Endothelial cell of umbilical vein (primary cell): ENCODE data around the gene TLR5. TPM values are rescaled to one million over a fixed set of nuclear protein-coding genes. Genes with fewer than 3 reads are reported as not detected.

Experiments
- BruUV-seq: library from RNA; stranded (reverse); fragments of 400-500 nt; replicated peaks from 2 replicates; lab custom pipeline; 2021; lab: Mats Ljungman, UMichigan
- CTCF ChIA-PET: fragments of 300-600, 350-600 bp; sonication (Branson Sonifier 250); formaldehyde crosslinking; loops from one replicate; lab custom pipeline; 2021; ENCODE audit warnings: antibody characterized with exemption, inconsistent platforms; lab: Charles Lee
- POLR2A ChIA-PET: fragments of 300-600, 350-600 bp; sonication (Branson Sonifier 250); formaldehyde crosslinking; loops from one replicate; lab custom pipeline; 2021; ENCODE audit warnings: antibody characterized with exemption, inconsistent platforms; lab: Charles Lee
- DNase-seq: peaks from one replicate; pipeline ENCODE4 v3.0.0-alpha.2; 2011; ENCODE audit warnings: low read depth, low spot score
- FAIRE-seq: peaks from 2 replicates; lab custom pipeline; 2011; peaks lifted over from hg19 to GRCh38; lab: Jason Lieb, UNC
- H2AFZ ChIP-seq: 2 replicates; pipeline ENCODE4 v1.6.0; 2012; ENCODE audit warnings: low read depth, low read length, control low read depth, inconsistent platforms
- H3K27ac ChIP-seq: 2 replicates; pipeline ENCODE4 v1.5.1; 2011; ENCODE audit warnings: low read depth, mild to moderate bottlenecking, control low read depth, low read length, moderate library complexity; ENCODE audit not compliant: insufficient read depth
- H3K27me3 ChIP-seq, 2 experiments: 2 replicates each; pipeline versions ENCODE4 v1.6.0 to v1.6.1; 2011; ENCODE audit warnings: low read length in 2 of 2, mixed read lengths in 1 of 2; ENCODE audit not compliant: control insufficient read depth in 2 of 2, insufficient read depth in 2 of 2
- H3K36me3 ChIP-seq, 2 experiments: 2 replicates in 1 of 2; 3 replicates in 1 of 2; pipeline ENCODE4 v1.5.1; 2011; ENCODE audit warnings: low read length in 2 of 2, mild to moderate bottlenecking in 1 of 2, moderate library complexity in 1 of 2; ENCODE audit not compliant: control insufficient read depth in 2 of 2, insufficient read depth in 2 of 2; ENCODE audit errors: extremely low read depth in 1 of 2
- H3K4me1 ChIP-seq: 3 replicates; pipeline ENCODE4 v1.5.1; 2011; ENCODE audit warnings: mild to moderate bottlenecking, low read length; ENCODE audit not compliant: control insufficient read depth, insufficient read depth; ENCODE audit errors: extremely low read depth
- H3K4me2 ChIP-seq: 2 replicates; pipeline ENCODE4 v1.6.1; 2011; ENCODE audit warnings: low read length, control low read depth, mixed read lengths; ENCODE audit not compliant: insufficient read depth
- H3K4me3 ChIP-seq, 3 experiments: fragments of 200-600 bp in 1 of 3; sonication (generic), shearing (Covaris generic) in 1 of 3; replicated peaks in 1 of 3; 2 replicates each; pipeline ENCODE4 v1.5.1; 2011 to 2016; ENCODE audit warnings: control low read depth in 3 of 3, low read length in 3 of 3, mild to moderate bottlenecking in 2 of 3, inconsistent platforms in 1 of 3, low read depth in 1 of 3, moderate library complexity in 1 of 3; ENCODE audit not compliant: insufficient read depth in 1 of 3
- H3K79me2 ChIP-seq: 2 replicates; pipeline ENCODE4 v1.6.0; 2012; ENCODE audit warnings: low read length, inconsistent platforms; ENCODE audit not compliant: control insufficient read depth, insufficient read depth
- H3K9ac ChIP-seq: replicated peaks from 2 replicates; pipeline ENCODE3; 2011; ENCODE audit warnings: low read length, control low read depth; ENCODE audit not compliant: insufficient read depth; ENCODE audit errors: extremely low read depth
- H3K9me1 ChIP-seq: replicated peaks from 3 replicates; pipeline ENCODE4 v1.6.0; 2011; ENCODE audit warnings: mild to moderate bottlenecking, low read length; ENCODE audit not compliant: control insufficient read depth, insufficient read depth; ENCODE audit errors: extremely low read depth
- H3K9me3 ChIP-seq: replicated peaks from 2 replicates; pipeline ENCODE4 v1.5.1; 2012; ENCODE audit warnings: low read length, inconsistent platforms; ENCODE audit not compliant: control insufficient read depth, insufficient read depth
- H4K20me1 ChIP-seq: replicated peaks from 2 replicates; pipeline ENCODE3; 2011; ENCODE audit warnings: mild to moderate bottlenecking, low read length; ENCODE audit not compliant: control insufficient read depth, insufficient read depth; ENCODE audit errors: extremely low read depth
- CTCF ChIP-seq, 2 donors: IDR thresholded peaks; 1 replicate in 1 of 2; 2 replicates in 1 of 2; pipeline ENCODE4 v1.5.1; 2011; ENCODE audit warnings: low read length in 2 of 2, mild to moderate bottlenecking in 2 of 2, moderate library complexity in 2 of 2, control low read depth in 1 of 2, inconsistent platforms in 1 of 2, low read depth in 1 of 2; ENCODE audit not compliant: insufficient read depth in 1 of 2; ENCODE audit errors: extremely low read depth in 1 of 2
- EZH2 ChIP-seq: IDR thresholded peaks from 2 replicates; pipeline ENCODE4 v1.6.1; 2012; ENCODE audit warnings: borderline replicate concordance, low read depth, mild to moderate bottlenecking, moderate library complexity, low read length, inconsistent platforms; ENCODE audit not compliant: severe bottlenecking
- FOS ChIP-seq: IDR thresholded peaks from 2 replicates; pipeline ENCODE4 v1.6.1; 2011; ENCODE audit warnings: mild to moderate bottlenecking, low read length, moderate library complexity, borderline replicate concordance; ENCODE audit not compliant: insufficient read depth
- GATA2 ChIP-seq: IDR thresholded peaks from 2 replicates; pipeline ENCODE4 v1.7.0; 2011; ENCODE audit warnings: low read depth, mild to moderate bottlenecking, moderate library complexity, mixed read lengths, low read length; ENCODE audit not compliant: insufficient read length, insufficient read depth
- JUN ChIP-seq: IDR thresholded peaks from 2 replicates; pipeline ENCODE4 v1.6.1; 2011; ENCODE audit warnings: borderline replicate concordance, low read depth; ENCODE audit not compliant: insufficient read length, insufficient read depth
- MAX ChIP-seq: IDR thresholded peaks from 2 replicates; pipeline ENCODE4 v1.6.1; 2011; ENCODE audit not compliant: insufficient read depth, insufficient read length
- MYC ChIP-seq: IDR thresholded peaks from one replicate; pipeline ENCODE4 v1.6.1; 2011; ENCODE audit warnings: mild to moderate bottlenecking, low read depth, low read length
- POLR2A ChIP-seq: IDR thresholded peaks from 2 replicates; pipeline ENCODE4 v1.6.1; 2012; ENCODE audit warnings: low read depth, mild to moderate bottlenecking, control low read depth, low read length
- POLR2AphosphoS5 ChIP-seq: IDR thresholded peaks from 2 replicates; pipeline ENCODE4 v1.6.1; 2012; ENCODE audit warnings: low read depth, mild to moderate bottlenecking, control low read depth, low read length, moderate library complexity; ENCODE audit not compliant: insufficient read depth
- dilution Hi-C: fragments of 300-500 bp; cut with MboI; formaldehyde crosslinking; loops from one replicate; pipeline ENCODE4 v1.15.0; 2019; ENCODE audit warnings: low sequenced_read_pairs; ENCODE audit not compliant: extremely low pct_ligation_motif_present
- intact Hi-C: fragments of 100-400 bp; cut with micrococcal nuclease; formaldehyde crosslinking; loops from one replicate; pipeline ENCODE4 v1.10.0; 2022
- polyA plus RNA-seq, 4 experiments: library from polyadenylated mRNA; depleted of rRNA in 3 of 4; stranded (reverse) in 3 of 4; unstranded in 1 of 4; fragments of >200 nt; gene quantifications; 2 replicates each; pipeline versions ENCODE4 v1.2.1 to v1.2.3, GENCODE V29; 2011 to 2012; ENCODE audit warnings: missing spikeins in 1 of 4
- total RNA-seq: library from RNA; stranded (reverse); gene quantifications from 2 replicates; pipeline ENCODE4 v1.2.3, GENCODE V29; 2021

The TLR5 gene
- total and polyA plus RNA-seq, 2 donors (not counting 3 experiments of a cell fraction or from before 2014, with no cell fraction given): 0.15 to 0.25 TPM

DNA sequence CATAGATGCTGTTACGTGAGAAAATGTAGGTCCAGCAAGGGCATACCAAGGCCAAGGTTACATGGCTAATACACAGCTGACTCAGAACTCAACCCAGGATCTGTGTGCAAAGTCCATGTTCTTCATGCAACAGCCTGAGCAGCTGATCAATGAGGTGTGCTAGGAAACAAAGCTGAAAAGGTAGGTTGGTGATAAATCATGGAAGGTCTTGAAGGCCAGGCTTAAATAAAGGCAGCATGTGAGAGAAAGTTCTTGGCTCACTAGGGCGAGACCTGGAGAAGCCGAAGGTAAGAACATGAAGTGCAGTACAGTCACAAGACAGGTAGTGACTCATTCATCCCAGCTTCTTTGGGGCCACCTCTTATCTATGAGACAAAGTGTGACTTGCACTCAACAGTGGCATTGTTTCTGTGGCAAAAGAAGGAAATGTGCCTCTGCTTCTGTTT lies 33.4 kb downstream of the TLR5 start:
- dilution Hi-C loops: no loop called here
- DNase-seq: peak; percentile 47
- no TSS peak for BruUV-seq

More for the DNA sequence above, 33.4 kb downstream of the TLR5 start:
- no peak overlapping the region for H3K27ac ChIP-seq
- TF ChIP-seq POLR2AphosphoS5 (no peak), CTCF (IDR thresholded peaks at IDR 0.05; ENCODE audit: extremely low read depth in 1 of 2, insufficient read depth in 1 of 2, low read depth in 1 of 2, low read length in 2 of 2) (no peak), MYC (no peak), JUN (peak; percentile 46), EZH2 (no peak), MAX (no peak), GATA2 (peak; percentile 39), FOS (peak; percentile 46), POLR2A (no peak)
- H3K9me1 ChIP-seq: no peaks in the 10 kb centered on the region
- no peaks in the 10 kb centered on the region for H3K36me3 ChIP-seq
- no peak overlapping the region for H3K4me2 ChIP-seq
- intact Hi-C loops: no loop called here
- peak; percentile 93 for FAIRE-seq
- no peak overlapping the region for H3K4me3 ChIP-seq
- no peak overlapping the region for H3K9ac ChIP-seq
- peaks cover 27% of the 10 kb centered on the region for H3K4me1 ChIP-seq
- POLR2A ChIA-PET: no interaction called here
- no peaks in the 10 kb centered on the region for H4K20me1 ChIP-seq
- H2AFZ ChIP-seq: no peak overlapping the region
- no peaks in the 10 kb centered on the region for H3K27me3 ChIP-seq
- no peaks in the 10 kb centered on the region for H3K79me2 ChIP-seq
- no peaks in the 10 kb centered on the region for H3K9me3 ChIP-seq
- CTCF ChIA-PET: interaction anchor here (1.0 to 3.9 kb wide), 3 partner anchors 14 to 24 kb away, joined by 4 to 25 read pairs (median 6); no protein-coding TSS in a partner anchor
